MCF 10A (cell line): Measurements from ENCODE around the gene CXCL3. TPM values are rescaled to one million over a fixed set of nuclear protein-coding genes. Genes with fewer than 3 reads are reported as not detected.

Experiments used
- BruUV-seq: library from RNA; stranded (reverse); fragments of 400-500 nt; replicated peaks from 2 replicates; lab custom pipeline; 2021; lab: Mats Ljungman, UMichigan
- CTCF ChIA-PET: fragments of 300-600 bp; sonication (Branson Sonifier 250); formaldehyde crosslinking; extraction: SDS; loops from one replicate; lab custom pipeline; 2021; ENCODE audit warnings: antibody characterized with exemption, inconsistent platforms; lab: Yijun Ruan, JAX
- POLR2A ChIA-PET: fragments of 300-600, 350-650 bp; sonication (Branson Sonifier 250); formaldehyde crosslinking; extraction: SDS; loops from one replicate; lab custom pipeline; 2020; ENCODE audit warnings: antibody characterized with exemption, inconsistent platforms; lab: Yijun Ruan, JAX
- DNase-seq: peaks from one replicate; pipeline ENCODE4 v3.0.0-alpha.2; 2018; ENCODE audit not compliant: unreplicated experiment
- H3K27ac Mint-ChIP-seq: one replicate; pipeline ENCODE4 v1.8.0; 2022; ENCODE audit warnings: mild to moderate bottlenecking, low read depth, mixed read lengths; ENCODE audit not compliant: unreplicated experiment
- H3K27me3 Mint-ChIP-seq: one replicate; pipeline ENCODE4 v1.8.0; 2022; ENCODE audit warnings: mixed read lengths; ENCODE audit not compliant: insufficient read depth, unreplicated experiment
- H3K36me3 Mint-ChIP-seq: one replicate; pipeline ENCODE4 v1.8.0; 2022; ENCODE audit warnings: mild to moderate bottlenecking, moderate library complexity, mixed read lengths; ENCODE audit not compliant: insufficient read depth, unreplicated experiment
- H3K4me1 Mint-ChIP-seq: one replicate; pipeline ENCODE4 v1.8.0; 2022; ENCODE audit warnings: mixed read lengths; ENCODE audit not compliant: insufficient read depth, unreplicated experiment
- H3K4me3 Mint-ChIP-seq: one replicate; pipeline ENCODE4 v1.8.0; 2022; ENCODE audit warnings: mild to moderate bottlenecking, moderate library complexity, mixed read lengths; ENCODE audit not compliant: unreplicated experiment
- H3K9me3 Mint-ChIP-seq: one replicate; pipeline ENCODE4 v1.8.0; 2022; ENCODE audit warnings: mixed read lengths; ENCODE audit not compliant: unreplicated experiment
- intact Hi-C: fragments of 100-400 bp; cut with micrococcal nuclease; formaldehyde crosslinking; loops from 2 replicates; pipeline ENCODE4 v1.14.1; 2022
- total RNA-seq: library from RNA; stranded (reverse); gene quantifications from 2 replicates; pipeline ENCODE4 v1.2.3, GENCODE V29; 2022
- TF ChIP-seq, protein P1 (sequence below): fragments of 200-600 bp; IDR thresholded peaks from one replicate; pipeline ENCODE4 v1.8.0; 2022; ENCODE audit warnings: antibody characterized with exemption, mild to moderate bottlenecking; ENCODE audit not compliant: unreplicated experiment

The CXCL3 gene
- total RNA-seq, 1 experiment from 2014 or later: 9.8 TPM

- intact Hi-C loops: no loop called here
- CTCF ChIA-PET: no interaction called here
- BruUV-seq: no TSS peak
- Mint-ChIP-seq H3K27ac (peak overlapping the region; percentile 28), H3K4me3 (peak overlapping the region; percentile 5), H3K36me3 (no peaks in the 10 kb centered on the region), H3K27me3 (no peaks in the 10 kb centered on the region), H3K4me1 (peaks cover 37% of the 10 kb centered on the region), H3K9me3 (no peaks in the 10 kb centered on the region)
- TF ChIP-seq, protein P1, sequence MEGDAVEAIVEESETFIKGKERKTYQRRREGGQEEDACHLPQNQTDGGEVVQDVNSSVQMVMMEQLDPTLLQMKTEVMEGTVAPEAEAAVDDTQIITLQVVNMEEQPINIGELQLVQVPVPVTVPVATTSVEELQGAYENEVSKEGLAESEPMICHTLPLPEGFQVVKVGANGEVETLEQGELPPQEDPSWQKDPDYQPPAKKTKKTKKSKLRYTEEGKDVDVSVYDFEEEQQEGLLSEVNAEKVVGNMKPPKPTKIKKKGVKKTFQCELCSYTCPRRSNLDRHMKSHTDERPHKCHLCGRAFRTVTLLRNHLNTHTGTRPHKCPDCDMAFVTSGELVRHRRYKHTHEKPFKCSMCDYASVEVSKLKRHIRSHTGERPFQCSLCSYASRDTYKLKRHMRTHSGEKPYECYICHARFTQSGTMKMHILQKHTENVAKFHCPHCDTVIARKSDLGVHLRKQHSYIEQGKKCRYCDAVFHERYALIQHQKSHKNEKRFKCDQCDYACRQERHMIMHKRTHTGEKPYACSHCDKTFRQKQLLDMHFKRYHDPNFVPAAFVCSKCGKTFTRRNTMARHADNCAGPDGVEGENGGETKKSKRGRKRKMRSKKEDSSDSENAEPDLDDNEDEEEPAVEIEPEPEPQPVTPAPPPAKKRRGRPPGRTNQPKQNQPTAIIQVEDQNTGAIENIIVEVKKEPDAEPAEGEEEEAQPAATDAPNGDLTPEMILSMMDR: no peak
- DNase-seq: peak; percentile 58
- POLR2A ChIA-PET: interaction anchor here (0.7 to 1.5 kb wide), 2 partner anchors 75 to 632 kb away, joined by 3 to 5 read pairs; no protein-coding TSS in a partner anchor
These were observed 4.8 kb downstream of the CXCL3 start for GRCh38 chr4:74033739-74034138.

DNA sequence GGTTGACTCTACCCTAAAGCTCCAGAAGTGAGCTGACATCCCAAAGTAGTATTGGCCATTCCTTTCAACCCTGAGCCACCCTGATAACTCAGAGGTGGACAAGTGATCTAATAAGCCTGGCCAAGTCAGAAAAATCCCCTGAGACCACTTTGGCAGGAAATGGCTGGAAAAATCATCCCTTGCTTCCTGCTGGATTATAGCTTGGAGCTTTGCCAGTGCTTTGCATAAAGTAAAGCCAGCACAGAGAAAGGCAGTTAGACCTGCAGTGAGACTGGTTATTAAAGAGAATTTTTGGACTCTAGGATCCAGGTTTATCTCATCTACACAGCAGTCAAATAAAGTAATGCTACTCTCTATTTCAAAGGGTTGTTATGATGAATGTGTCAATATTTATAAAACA is 6.4 kb downstream of the CXCL3 start:
- H3K27ac Mint-ChIP-seq: no peak overlapping the region
- H3K27me3 Mint-ChIP-seq: no peaks in the 10 kb centered on the region
- H3K9me3 Mint-ChIP-seq: no peaks in the 10 kb centered on the region
- DNase-seq: no peak
- intact Hi-C loops: no loop called here
- BruUV-seq: no TSS peak
- POLR2A ChIA-PET: interaction anchor here (1.6 kb wide), 1 partner anchor 83 kb away, joined by 3 read pairs; no protein-coding TSS in a partner anchor
- H3K36me3 Mint-ChIP-seq: no peaks in the 10 kb centered on the region
- CTCF ChIA-PET: interaction anchor here (0.6 kb wide), 1 partner anchor 96 kb away, joined by 4 read pairs; no protein-coding TSS in a partner anchor
- TF ChIP-seq, protein P1: no peak
- H3K4me3 Mint-ChIP-seq: no peak overlapping the region
- peaks cover 29% of the 10 kb centered on the region for H3K4me1 Mint-ChIP-seq

DNA sequence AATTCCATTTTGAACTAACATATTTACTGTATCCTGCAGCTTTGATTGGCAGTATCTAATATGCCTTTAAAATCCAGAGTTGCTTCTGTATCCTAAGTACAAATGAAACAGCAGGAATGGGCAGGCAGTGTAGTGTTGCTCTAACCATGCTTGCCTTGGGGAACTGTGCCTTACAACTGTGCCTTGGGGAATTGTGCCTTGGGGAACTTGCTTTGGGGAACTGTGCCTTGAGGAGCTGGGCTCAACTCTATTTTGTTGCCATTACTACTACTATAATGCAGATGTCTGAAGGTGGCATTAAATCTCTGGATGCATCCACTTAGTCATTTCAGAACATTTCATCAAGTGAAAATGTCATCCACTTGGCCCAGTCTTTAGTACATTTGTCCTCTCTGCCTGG is 6.9 kb downstream of the CXCL3 start:
- no peaks in the 10 kb centered on the region for H3K27me3 Mint-ChIP-seq
- DNase-seq: no peak
- CTCF ChIA-PET: no interaction called here
- H3K9me3 Mint-ChIP-seq: no peaks in the 10 kb centered on the region
- TF ChIP-seq, protein P1: no peak
- intact Hi-C loops: no loop called here
- BruUV-seq: no TSS peak
- peaks cover 27% of the 10 kb centered on the region for H3K4me1 Mint-ChIP-seq
- H3K4me3 Mint-ChIP-seq: no peak overlapping the region
- POLR2A ChIA-PET: interaction anchor here (1.6 kb wide), 1 partner anchor 83 kb away, joined by 3 read pairs; no protein-coding TSS in a partner anchor
- no peak overlapping the region for H3K27ac Mint-ChIP-seq
- no peaks in the 10 kb centered on the region for H3K36me3 Mint-ChIP-seq

- no TSS peak for BruUV-seq
- DNase-seq: no peak
- intact Hi-C loops: no loop called here
These were observed 8.2 kb downstream of the CXCL3 start for GRCh38 chr4:74030285-74030684.

More at GRCh38 chr4:74030285-74030684, 8.2 kb downstream of the CXCL3 start:
- H3K27ac Mint-ChIP-seq: no peak overlapping the region
- ChIA-PET POLR2A (no interaction called here), CTCF (no interaction called here)
- no peaks in the 10 kb centered on the region for H3K36me3 Mint-ChIP-seq
- H3K9me3 Mint-ChIP-seq: no peaks in the 10 kb centered on the region
- H3K4me1 Mint-ChIP-seq: peaks cover 18% of the 10 kb centered on the region
- H3K4me3 Mint-ChIP-seq: no peak overlapping the region
- TF ChIP-seq, protein P1: no peak
- H3K27me3 Mint-ChIP-seq: no peaks in the 10 kb centered on the region
